ENCODE data around the gene CLDN8.

Gene CLDN8

DNA sequence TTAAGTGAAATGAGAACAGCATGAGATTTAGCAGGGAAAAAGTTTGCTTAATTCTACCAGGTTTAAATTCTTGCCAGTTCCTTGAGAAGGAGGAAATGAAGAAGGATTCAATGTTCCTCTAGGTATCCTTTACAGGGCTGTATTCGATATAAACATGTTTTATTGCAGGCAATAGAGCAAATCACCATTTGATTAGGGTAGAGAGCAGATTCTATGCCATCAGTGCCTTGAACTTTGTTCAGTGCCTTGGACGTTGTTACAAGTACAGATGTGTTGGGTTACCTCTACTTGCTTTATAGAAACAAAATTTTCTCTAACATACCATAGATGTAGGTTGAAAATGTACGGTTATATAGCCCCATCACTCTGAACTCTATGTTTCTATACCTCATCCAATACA is 18.2 kb upstream of the CLDN8 start:
- TF ChIP-seq, protein P1, sequence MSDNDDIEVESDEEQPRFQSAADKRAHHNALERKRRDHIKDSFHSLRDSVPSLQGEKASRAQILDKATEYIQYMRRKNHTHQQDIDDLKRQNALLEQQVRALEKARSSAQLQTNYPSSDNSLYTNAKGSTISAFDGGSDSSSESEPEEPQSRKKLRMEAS (IDR thresholded peaks at IDR 0.05; ENCODE audit: low read depth, low read length) = no peak
- no peak for TF ChIP-seq CTCF (IDR thresholded peaks at IDR 0.05; ENCODE audit: low read depth, low read length)
- no peak for TF ChIP-seq MYC (IDR thresholded peaks at IDR 0.05; ENCODE audit: low read depth, low read length)
- TF ChIP-seq POLR2A (IDR thresholded peaks at IDR 0.05; ENCODE audit: extremely low read depth, insufficient read length) = no peak
- H3K4me3 ChIP-seq (ENCODE audit: low read depth, low read length) = no peak overlapping the region
- no peak for DNase-seq (ENCODE audit: low read depth)

DNA sequence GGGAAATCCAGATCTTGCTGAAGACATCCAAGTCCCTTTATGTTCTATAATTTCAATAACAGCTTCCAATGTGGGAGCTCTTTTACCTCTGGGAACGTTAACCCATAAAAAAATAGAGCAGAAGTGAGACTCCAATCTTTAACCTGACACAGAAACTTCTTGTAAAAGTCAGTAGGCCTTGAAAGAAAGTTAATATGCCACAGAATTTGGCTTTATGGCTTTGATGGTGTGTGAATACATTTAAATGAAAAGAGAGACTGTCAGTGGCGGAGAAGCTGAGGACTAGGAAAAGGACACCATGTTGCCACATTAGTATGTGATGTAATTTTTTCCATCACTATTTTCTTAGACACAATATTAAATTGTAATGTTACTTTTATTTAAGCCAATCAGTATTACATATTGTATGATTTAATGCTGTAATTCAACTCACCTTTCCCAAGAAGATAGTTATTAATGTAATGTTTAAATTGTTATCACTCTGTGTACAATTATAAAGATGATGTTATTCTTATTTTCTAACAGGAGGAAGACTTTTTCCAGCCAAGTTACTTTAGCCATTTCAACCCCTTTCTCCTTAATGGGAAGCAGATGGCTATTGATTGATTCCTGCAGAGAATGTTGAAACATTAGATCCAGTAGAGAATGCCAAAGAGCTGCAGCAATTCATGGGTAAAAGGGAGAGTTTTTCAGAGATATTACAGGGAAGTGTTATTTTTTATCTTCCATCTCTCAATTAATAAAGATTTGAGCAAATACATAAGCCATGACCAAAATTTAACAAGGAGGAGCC is 17.5 kb upstream of the CLDN8 start:
- DNase-seq (ENCODE audit: low read depth) = no peak
- no peak for TF ChIP-seq CTCF (IDR thresholded peaks at IDR 0.05; ENCODE audit: low read depth, low read length)
- TF ChIP-seq MYC (IDR thresholded peaks at IDR 0.05; ENCODE audit: low read depth, low read length) = no peak
- TF ChIP-seq, protein P1 (IDR thresholded peaks at IDR 0.05; ENCODE audit: low read depth, low read length) = no peak
- TF ChIP-seq POLR2A (IDR thresholded peaks at IDR 0.05; ENCODE audit: extremely low read depth, insufficient read length) = no peak
- no peak overlapping the region for H3K4me3 ChIP-seq (ENCODE audit: low read depth, low read length)

DNA sequence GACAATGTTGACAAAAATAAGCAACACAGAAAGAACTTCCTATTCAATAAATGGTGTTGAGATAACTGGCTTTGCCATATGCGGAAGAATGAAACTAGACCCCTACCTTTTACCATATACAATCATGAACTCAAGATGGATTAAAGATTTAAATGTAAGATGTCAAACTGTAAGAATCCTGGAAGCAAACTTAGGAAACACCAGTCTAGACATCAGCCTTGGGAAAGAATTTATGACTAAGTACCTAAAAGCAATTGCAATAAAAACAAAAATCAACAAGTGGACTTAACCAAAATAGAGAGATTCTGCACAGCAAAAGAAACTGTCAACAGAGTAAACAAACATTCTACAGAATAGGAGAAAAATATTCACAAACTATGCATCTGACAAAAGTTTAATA is 16.1 kb upstream of the CLDN8 start:
- no peak for DNase-seq (ENCODE audit: low read depth)
- no peak overlapping the region for H3K4me3 ChIP-seq (ENCODE audit: low read depth, low read length)
- TF ChIP-seq, protein P1 (IDR thresholded peaks at IDR 0.05; ENCODE audit: low read depth, low read length) = no peak
- TF ChIP-seq POLR2A (IDR thresholded peaks at IDR 0.05; ENCODE audit: extremely low read depth, insufficient read length) = no peak

GRCh38 chr21:30227633-30228404 is 11.9 kb upstream of the CLDN8 start:
- no peak overlapping the region for H3K4me3 ChIP-seq (ENCODE audit: low read depth, low read length)
- DNase-seq (ENCODE audit: low read depth) = peak; percentile 65

DNA sequence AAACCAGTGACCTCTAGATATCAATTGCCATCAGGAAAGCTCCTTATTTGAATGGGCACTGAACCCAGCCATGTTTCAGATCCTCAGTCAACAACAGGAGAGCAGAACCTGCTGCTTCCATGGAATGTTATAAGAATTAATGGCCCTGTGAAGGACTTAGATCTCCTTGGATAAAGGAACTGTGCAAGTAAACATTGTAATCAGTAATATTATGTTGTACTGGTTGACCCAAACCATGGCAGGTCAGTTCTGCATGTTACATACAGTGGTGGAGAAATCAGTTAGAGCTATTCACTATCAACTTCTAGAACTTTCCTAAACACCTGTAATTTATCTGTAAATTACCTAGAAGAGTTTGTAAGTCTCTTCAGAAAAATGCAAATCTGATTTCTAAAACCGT is 11.2 kb upstream of the CLDN8 start:
- no peak overlapping the region for H3K4me3 ChIP-seq (ENCODE audit: low read depth, low read length)
- DNase-seq (ENCODE audit: low read depth) = no peak
- TF ChIP-seq CTCF (IDR thresholded peaks at IDR 0.05; ENCODE audit: low read depth, low read length) (no peak), POLR2A (IDR thresholded peaks at IDR 0.05; ENCODE audit: extremely low read depth, insufficient read length) (no peak), MYC (IDR thresholded peaks at IDR 0.05; ENCODE audit: low read depth, low read length) (no peak)
- TF ChIP-seq, protein P1 (IDR thresholded peaks at IDR 0.05; ENCODE audit: low read depth, low read length) = no peak

More at GRCh38 chr21:30227633-30228404, 11.9 kb upstream of the CLDN8 start:
- TF ChIP-seq POLR2A (IDR thresholded peaks at IDR 0.05; ENCODE audit: extremely low read depth, insufficient read length) (no peak), MYC (IDR thresholded peaks at IDR 0.05; ENCODE audit: low read depth, low read length) (0 out of 2 replicates have a peak, but pooled peaks have one; percentile 34)

GRCh38 chr21:30223596-30223995 is 7.7 kb upstream of the CLDN8 start:
- DNase-seq (ENCODE audit: low read depth) = no peak
- TF ChIP-seq CTCF (IDR thresholded peaks at IDR 0.05; ENCODE audit: low read depth, low read length) (no peak), POLR2A (IDR thresholded peaks at IDR 0.05; ENCODE audit: extremely low read depth, insufficient read length) (no peak), MYC (IDR thresholded peaks at IDR 0.05; ENCODE audit: low read depth, low read length) (no peak)
- TF ChIP-seq, protein P1 (IDR thresholded peaks at IDR 0.05; ENCODE audit: low read depth, low read length) = no peak
- H3K4me3 ChIP-seq (ENCODE audit: low read depth, low read length) = no peak overlapping the region
